Breast epithelium (tissue), 3 donors: ENCODE results near the gene MTURN.

Source experiments
- POLR2A ChIP-seq: fragments of 450-650 bp; IDR thresholded peaks from one replicate; pipeline ENCODE4 v1.6.1; 2016; ENCODE audit warnings: antibody characterized with exemption, mild to moderate bottlenecking, moderate library complexity
- TF ChIP-seq, protein P1 (sequence below), 3 donors: fragments of 450-650 bp; IDR thresholded peaks; one replicate each; pipeline ENCODE4 v1.5.1; 2016 to 2017; ENCODE audit warnings: antibody characterized with exemption in 3 of 3, mild to moderate bottlenecking in 3 of 3, moderate library complexity in 3 of 3

- TF ChIP-seq, protein P1, sequence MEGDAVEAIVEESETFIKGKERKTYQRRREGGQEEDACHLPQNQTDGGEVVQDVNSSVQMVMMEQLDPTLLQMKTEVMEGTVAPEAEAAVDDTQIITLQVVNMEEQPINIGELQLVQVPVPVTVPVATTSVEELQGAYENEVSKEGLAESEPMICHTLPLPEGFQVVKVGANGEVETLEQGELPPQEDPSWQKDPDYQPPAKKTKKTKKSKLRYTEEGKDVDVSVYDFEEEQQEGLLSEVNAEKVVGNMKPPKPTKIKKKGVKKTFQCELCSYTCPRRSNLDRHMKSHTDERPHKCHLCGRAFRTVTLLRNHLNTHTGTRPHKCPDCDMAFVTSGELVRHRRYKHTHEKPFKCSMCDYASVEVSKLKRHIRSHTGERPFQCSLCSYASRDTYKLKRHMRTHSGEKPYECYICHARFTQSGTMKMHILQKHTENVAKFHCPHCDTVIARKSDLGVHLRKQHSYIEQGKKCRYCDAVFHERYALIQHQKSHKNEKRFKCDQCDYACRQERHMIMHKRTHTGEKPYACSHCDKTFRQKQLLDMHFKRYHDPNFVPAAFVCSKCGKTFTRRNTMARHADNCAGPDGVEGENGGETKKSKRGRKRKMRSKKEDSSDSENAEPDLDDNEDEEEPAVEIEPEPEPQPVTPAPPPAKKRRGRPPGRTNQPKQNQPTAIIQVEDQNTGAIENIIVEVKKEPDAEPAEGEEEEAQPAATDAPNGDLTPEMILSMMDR (IDR thresholded peaks at IDR 0.05), result no peak
- TF ChIP-seq POLR2A, result no peak
Measured at GRCh38 chr7:30186725-30187124, 51.9 kb downstream of the MTURN start.
